ENCODE measurements around the gene IFNLR1.

- TF ChIP-seq CTCF (IDR thresholded peaks at IDR 0.05; ENCODE audit: extremely low read depth in 1 of 2, insufficient read depth in 1 of 2, low read depth in 1 of 2, low read length in 2 of 2) (no peak), POLR2A (IDR thresholded peaks at IDR 0.05; ENCODE audit: low read depth, low read length) (no peak), JUN (IDR thresholded peaks at IDR 0.05; ENCODE audit: borderline replicate concordance, insufficient read depth, insufficient read length, low read depth) (no peak), EZH2 (IDR thresholded peaks at IDR 0.05; ENCODE audit: borderline replicate concordance, low read depth, low read length, severe bottlenecking) (no peak), MAX (IDR thresholded peaks at IDR 0.05; ENCODE audit: insufficient read depth, insufficient read length) (no peak), POLR2AphosphoS5 (IDR thresholded peaks at IDR 0.05; ENCODE audit: insufficient read depth, low read depth, low read length) (no peak)
These were observed 5.0 kb downstream of the IFNLR1 start for GRCh38 chr1:24182061-24182460.

Data from endothelial cell of umbilical vein (primary cell).